BLaER1 treated with 17β-estradiol and CSF1 and Interleukin-3, amounts not matched to agents 10 nM and 100 nM (cell line): ENCODE measurements around the gene LRFN5.
"Not testable (repeated sequence)": the region's sequence is repeated elsewhere in the genome, so short reads cannot be mapped to it uniquely, and the experiment has no call there.

Source experiments
- H3K27ac ChIP-seq, 11 experiments: shearing (Covaris generic); formaldehyde crosslinking; 2 replicates each; pipeline ENCODE4 v1.8.1; 2022
- H3K27me3 ChIP-seq, 11 experiments: shearing (Covaris generic); formaldehyde crosslinking; 2 replicates each; pipeline ENCODE4 v1.8.1; 2022
- H3K36me3 ChIP-seq, 11 experiments: shearing (Covaris generic); formaldehyde crosslinking; 2 replicates each; pipeline ENCODE4 v1.8.1; 2022
- H3K4me1 ChIP-seq, 10 experiments: shearing (Covaris generic); formaldehyde crosslinking; 2 replicates each; pipeline ENCODE4 v1.8.1; 2022
- H3K4me2 ChIP-seq, 11 experiments: shearing (Covaris generic); formaldehyde crosslinking; 2 replicates each; pipeline ENCODE4 v1.8.1; 2022
- H3K4me3 ChIP-seq, 10 experiments: shearing (Covaris generic); formaldehyde crosslinking; 2 replicates each; pipeline ENCODE4 v1.8.1; 2022
- H3K9ac ChIP-seq, 11 experiments: shearing (Covaris generic); formaldehyde crosslinking; 2 replicates each; pipeline ENCODE4 v1.8.1; 2022
- H3K9me3 ChIP-seq, 11 experiments: shearing (Covaris generic); formaldehyde crosslinking; replicated peaks in 1 of 11; 2 replicates each; pipeline ENCODE4 v1.8.1; 2022
- H4K20me1 ChIP-seq, 11 experiments: shearing (Covaris generic); formaldehyde crosslinking; 2 replicates each; pipeline ENCODE4 v1.8.1; 2022
- Cebpa-rat ChIP-seq, 11 experiments: shearing (Covaris generic); IDR thresholded peaks; 2 replicates each; pipeline ENCODE4 v1.8.1; 2022

The LRFN5 gene

GRCh38 chr14:41606532-41607303 lies at the start of gene LRFN5:
Gene LRFN5 (plus strand): TSS chr14:41606876.
- Histone ChIP-seq H3K27ac (no peak within 1 kb of the TSS), H3K36me3 (no peaks in the 10 kb centered on the region), H3K4me1 (no peaks in the 10 kb centered on the region), H3K9ac (no peak within 1 kb of the TSS), H3K27me3 (no peaks in the 10 kb centered on the region), H3K9me3 (peaks cover 32 to 52% (median 42%) of the 10 kb centered on the region in 11 experiments), H3K4me3 (no peak within 1 kb of the TSS), H4K20me1 (peaks cover 0 to 4% (median 0%) of the 10 kb centered on the region in 11 experiments; a peak in 1 of 22 replicates), H3K4me2 (no peak within 1 kb of the TSS)
- TF ChIP-seq Cebpa-rat (IDR thresholded peaks at IDR 0.05), result no peak

GRCh38 chr14:41558490-41558889 lies 48.2 kb upstream of the LRFN5 start:
- no peak for TF ChIP-seq Cebpa-rat (IDR thresholded peaks at IDR 0.05)
- no peak overlapping the region for H3K27ac ChIP-seq
- no peaks in the 10 kb centered on the region for H3K9me3 ChIP-seq
- H3K4me1 ChIP-seq, result no peaks in the 10 kb centered on the region
- H3K36me3 ChIP-seq, result no peaks in the 10 kb centered on the region
- H3K27me3 ChIP-seq, result no peaks in the 10 kb centered on the region
- H4K20me1 ChIP-seq, result no peaks in the 10 kb centered on the region
- no peak overlapping the region for H3K9ac ChIP-seq
- H3K4me3 ChIP-seq, result no peak overlapping the region
- H3K4me2 ChIP-seq, result no peak overlapping the region

DNA sequence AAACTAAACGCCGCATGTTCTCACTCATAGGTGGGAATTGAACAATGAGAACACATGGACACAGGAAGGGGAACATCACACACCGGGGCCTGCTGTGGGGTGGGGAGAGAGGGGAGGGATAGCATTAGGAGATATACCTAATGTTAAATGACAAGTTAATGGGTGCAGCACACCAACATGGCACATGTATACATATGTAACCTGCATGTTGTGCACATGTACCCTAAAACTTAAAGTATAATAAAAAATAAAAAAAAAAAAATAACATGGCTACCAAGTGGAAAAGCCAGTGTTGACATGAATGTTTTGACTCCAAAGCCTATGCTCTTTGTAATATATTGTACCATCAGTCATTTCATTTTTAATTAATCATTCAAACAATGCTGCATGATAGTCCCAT lies 39.8 kb upstream of the LRFN5 start:
- not testable (repeated sequence) for H3K9me3 ChIP-seq, H3K4me3 ChIP-seq, H3K9ac ChIP-seq, H3K27me3 ChIP-seq, H3K4me2 ChIP-seq, H3K36me3 ChIP-seq, H3K27ac ChIP-seq, H4K20me1 ChIP-seq, H3K4me1 ChIP-seq

GRCh38 chr14:41568979-41569378 lies 37.7 kb upstream of the LRFN5 start:
- H3K4me2 ChIP-seq, result no peak overlapping the region
- H3K4me3 ChIP-seq, result no peak overlapping the region
- no peak for TF ChIP-seq Cebpa-rat (IDR thresholded peaks at IDR 0.05)
- H3K36me3 ChIP-seq, result no peaks in the 10 kb centered on the region
- H3K9ac ChIP-seq, result no peak overlapping the region
- no peaks in the 10 kb centered on the region for H3K27me3 ChIP-seq
- H4K20me1 ChIP-seq, result no peaks in the 10 kb centered on the region
- 0 out of 22 replicates have a peak, but pooled peaks cover 0 to 4% (median 0%) of the 10 kb centered on the region in 11 experiments for H3K9me3 ChIP-seq
- H3K27ac ChIP-seq, result no peak overlapping the region
- no peaks in the 10 kb centered on the region for H3K4me1 ChIP-seq

DNA sequence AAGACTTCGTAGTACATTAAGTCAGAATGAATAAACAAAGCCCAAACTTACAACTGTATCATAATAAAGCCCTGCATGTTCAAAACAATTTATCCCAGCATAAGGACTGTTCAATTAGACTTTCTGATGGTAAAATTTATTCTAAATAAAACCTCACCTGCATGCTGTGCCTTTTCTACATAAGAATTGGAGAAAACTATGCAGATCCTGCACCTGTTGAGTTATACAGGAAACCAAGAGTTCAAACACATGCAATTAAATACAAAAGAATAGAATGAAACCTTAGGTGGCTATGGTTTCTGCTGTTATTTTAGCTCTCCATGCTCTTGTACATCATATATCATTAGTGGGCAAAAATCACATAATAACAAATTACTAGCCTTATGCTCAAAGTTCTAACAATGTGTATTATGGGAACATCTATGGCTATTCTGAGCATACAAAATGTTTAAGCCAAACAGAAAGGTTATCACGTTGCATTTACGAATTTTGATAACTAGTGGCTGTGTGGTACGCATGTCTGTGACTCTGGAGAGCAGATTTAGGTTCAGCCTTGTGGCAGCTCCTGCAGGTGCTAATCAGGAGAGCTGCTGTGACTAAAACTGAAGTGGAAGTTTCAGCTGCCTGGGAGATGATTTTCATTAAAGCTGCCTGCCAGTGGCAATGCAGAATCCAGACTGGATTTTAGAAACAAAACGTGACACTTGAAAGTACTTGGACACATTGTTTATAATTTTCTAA lies 36.1 kb upstream of the LRFN5 start:
- Histone ChIP-seq H3K4me2 (no peak overlapping the region), H3K27ac (no peak overlapping the region), H3K9ac (no peak overlapping the region), H4K20me1 (no peaks in the 10 kb centered on the region), H3K27me3 (no peaks in the 10 kb centered on the region), H3K4me1 (no peaks in the 10 kb centered on the region), H3K9me3 (0 out of 22 replicates have a peak, but pooled peaks cover 0 to 4% (median 0%) of the 10 kb centered on the region in 11 experiments), H3K4me3 (no peak overlapping the region), H3K36me3 (no peaks in the 10 kb centered on the region)
- no peak for TF ChIP-seq Cebpa-rat (IDR thresholded peaks at IDR 0.05)

GRCh38 chr14:41586237-41586636 lies 20.4 kb upstream of the LRFN5 start:
- Histone ChIP-seq H4K20me1 (no peaks in the 10 kb centered on the region), H3K4me3 (no peak overlapping the region), H3K36me3 (no peaks in the 10 kb centered on the region), H3K9me3 (no peaks in the 10 kb centered on the region), H3K4me1 (no peaks in the 10 kb centered on the region), H3K27me3 (no peaks in the 10 kb centered on the region), H3K27ac (no peak overlapping the region), H3K9ac (no peak overlapping the region), H3K4me2 (no peak overlapping the region)
- TF ChIP-seq Cebpa-rat (IDR thresholded peaks at IDR 0.05), result no peak

DNA sequence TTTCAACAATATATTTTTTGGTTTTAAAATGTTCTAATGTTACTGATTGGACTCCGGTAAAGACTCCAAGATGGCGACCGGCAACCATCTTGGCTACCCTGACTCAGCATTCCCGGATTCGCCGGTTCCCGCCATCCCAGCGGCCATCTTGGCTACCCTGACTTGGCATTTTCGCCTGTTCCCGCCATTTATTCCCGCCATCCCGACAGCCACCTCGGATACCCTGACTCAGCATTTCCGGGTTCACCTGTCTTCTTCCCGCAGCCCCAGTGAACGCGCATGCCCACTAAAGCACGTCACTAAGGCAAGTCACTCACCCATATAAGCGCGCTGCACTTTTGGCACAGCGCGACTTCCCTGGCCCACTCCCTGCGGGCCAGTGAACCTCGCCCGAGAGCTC lies 9.0 kb upstream of the LRFN5 start:
- H3K4me3 ChIP-seq, result no peak overlapping the region
- H4K20me1 ChIP-seq, result no peaks in the 10 kb centered on the region
- H3K4me1 ChIP-seq, result no peaks in the 10 kb centered on the region
- no peaks in the 10 kb centered on the region for H3K36me3 ChIP-seq
- H3K27ac ChIP-seq, result no peak overlapping the region
- no peak overlapping the region for H3K4me2 ChIP-seq
- TF ChIP-seq Cebpa-rat (IDR thresholded peaks at IDR 0.05), result no peak
- no peak overlapping the region for H3K9ac ChIP-seq
- peaks cover 0 to 4% (median 0%) of the 10 kb centered on the region in 11 experiments; a peak in 3 of 22 replicates for H3K9me3 ChIP-seq
- H3K27me3 ChIP-seq, result no peaks in the 10 kb centered on the region

DNA sequence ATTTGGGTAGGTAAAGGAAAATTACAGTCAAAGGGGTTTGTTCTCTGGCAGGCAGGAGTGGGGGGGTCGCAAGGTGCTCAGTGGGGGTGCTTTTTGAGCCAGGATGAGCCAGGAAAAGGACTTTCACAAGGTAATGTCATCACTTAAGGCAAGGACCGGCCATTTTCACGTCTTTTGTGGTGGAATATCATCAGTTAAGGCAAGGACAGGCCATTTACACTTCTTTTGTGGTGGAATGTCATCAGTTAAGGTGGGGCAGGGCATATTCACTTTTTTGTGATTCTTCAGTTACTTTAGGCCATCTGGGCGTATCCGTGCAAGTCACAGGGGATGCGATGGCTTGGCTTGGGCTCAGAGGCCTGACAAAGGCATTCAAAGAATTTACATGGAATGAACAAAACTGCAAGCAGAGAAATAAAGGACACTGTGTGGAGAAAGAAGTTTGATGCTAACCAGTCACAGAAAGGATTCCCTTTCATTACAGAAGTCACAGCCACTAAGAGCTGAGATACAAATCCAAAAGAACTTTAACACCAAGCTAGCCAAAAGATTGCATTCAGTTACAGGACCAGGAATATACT lies 6.8 kb upstream of the LRFN5 start:
- not testable (repeated sequence) for H3K9me3 ChIP-seq, H3K36me3 ChIP-seq, H3K27ac ChIP-seq, H3K9ac ChIP-seq, H3K27me3 ChIP-seq, H3K4me1 ChIP-seq, H3K4me3 ChIP-seq, H4K20me1 ChIP-seq, H3K4me2 ChIP-seq

DNA sequence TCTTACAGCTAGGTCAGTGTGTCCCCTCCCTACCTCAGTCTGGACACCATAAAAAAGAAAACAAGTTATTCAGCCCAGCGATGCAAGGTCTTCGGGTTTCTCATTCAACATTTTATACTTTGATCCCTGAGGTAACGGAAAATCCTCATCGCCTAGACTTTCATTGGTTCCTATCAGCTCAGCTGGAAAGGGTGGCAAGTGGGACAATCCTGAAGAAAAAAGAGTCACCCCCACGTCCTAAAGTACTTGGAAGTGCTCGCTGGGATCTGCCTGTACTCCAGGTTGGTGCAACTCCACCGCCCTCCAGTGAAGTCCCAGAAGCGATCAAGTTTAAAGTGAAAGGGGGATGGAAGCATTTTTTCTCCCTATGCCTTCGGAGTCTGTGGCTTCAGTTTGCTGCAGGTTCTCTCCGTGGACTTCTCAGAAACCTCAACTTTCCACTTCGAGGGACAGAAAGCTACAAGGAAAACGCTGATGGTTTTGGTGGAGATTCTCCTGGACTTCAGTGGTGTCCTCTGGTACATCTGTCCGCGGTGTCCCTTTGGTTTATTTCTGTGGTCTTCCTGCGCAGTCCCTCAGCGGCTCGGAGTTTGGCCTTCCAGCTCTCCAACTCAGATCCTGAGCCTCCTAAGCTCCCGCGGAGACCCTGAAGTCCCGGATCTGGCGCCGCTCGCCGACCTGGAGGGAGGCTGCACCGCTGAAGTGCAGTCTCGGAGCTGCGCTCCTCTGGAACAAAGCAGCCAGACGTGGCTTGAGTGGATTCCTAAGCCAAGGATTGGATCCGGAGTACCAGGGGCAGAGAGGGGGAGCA lies 1.8 kb upstream of the LRFN5 start:
- no peak overlapping the region for H3K9ac ChIP-seq

More for the DNA sequence above, 1.8 kb upstream of the LRFN5 start:
- no peak for TF ChIP-seq Cebpa-rat (IDR thresholded peaks at IDR 0.05)
- Histone ChIP-seq H3K36me3 (no peaks in the 10 kb centered on the region), H3K4me3 (no peak overlapping the region), H3K4me1 (no peaks in the 10 kb centered on the region), H3K27ac (no peak overlapping the region), H3K27me3 (no peaks in the 10 kb centered on the region), H3K9me3 (peaks cover 32 to 51% (median 42%) of the 10 kb centered on the region in 11 experiments), H3K4me2 (no peak overlapping the region), H4K20me1 (peaks cover 0 to 2% (median 0%) of the 10 kb centered on the region in 11 experiments; a peak in 1 of 22 replicates)
